ENCODE results near the gene CARD11.

CARD11 gene

GRCh38 chr7:2864204-2864985 lies 179.3 kb downstream of the CARD11 start:
- DNase-seq: no peak

- peak; percentile 68 for DNase-seq
Measured at GRCh38 chr7:2863461-2864066, 180.1 kb downstream of the CARD11 start.

GRCh38 chr7:2862831-2863361 lies 180.8 kb downstream of the CARD11 start:
- DNase-seq: no peak

GRCh38 chr7:2861509-2861908 lies 182.2 kb downstream of the CARD11 start:
- DNase-seq: no peak

GRCh38 chr7:2860627-2861133 lies 183.0 kb downstream of the CARD11 start:
- no peak for DNase-seq

GRCh38 chr7:2859952-2860351 lies 183.7 kb downstream of the CARD11 start:
- no peak for DNase-seq

DNA sequence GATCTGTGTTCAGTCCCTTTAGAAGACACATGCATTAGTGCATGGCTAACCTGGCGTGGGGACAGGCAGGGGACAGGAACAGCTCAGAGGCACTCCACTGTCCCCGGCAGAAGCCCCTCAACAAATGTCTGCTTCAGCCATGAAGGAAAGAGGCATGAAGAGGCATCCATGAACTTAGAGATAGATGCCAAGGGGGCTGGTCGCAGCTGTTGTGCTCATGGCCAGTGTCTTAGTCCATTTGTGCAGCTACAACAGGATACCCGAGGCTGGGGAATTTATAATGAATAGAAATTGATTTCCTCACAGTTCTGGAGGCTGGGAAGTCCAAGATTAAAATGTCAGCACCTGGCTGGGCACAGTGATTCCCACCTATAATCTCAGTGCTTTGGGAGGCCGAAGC lies 185.0 kb downstream of the CARD11 start:
- DNase-seq: no peak

DNA sequence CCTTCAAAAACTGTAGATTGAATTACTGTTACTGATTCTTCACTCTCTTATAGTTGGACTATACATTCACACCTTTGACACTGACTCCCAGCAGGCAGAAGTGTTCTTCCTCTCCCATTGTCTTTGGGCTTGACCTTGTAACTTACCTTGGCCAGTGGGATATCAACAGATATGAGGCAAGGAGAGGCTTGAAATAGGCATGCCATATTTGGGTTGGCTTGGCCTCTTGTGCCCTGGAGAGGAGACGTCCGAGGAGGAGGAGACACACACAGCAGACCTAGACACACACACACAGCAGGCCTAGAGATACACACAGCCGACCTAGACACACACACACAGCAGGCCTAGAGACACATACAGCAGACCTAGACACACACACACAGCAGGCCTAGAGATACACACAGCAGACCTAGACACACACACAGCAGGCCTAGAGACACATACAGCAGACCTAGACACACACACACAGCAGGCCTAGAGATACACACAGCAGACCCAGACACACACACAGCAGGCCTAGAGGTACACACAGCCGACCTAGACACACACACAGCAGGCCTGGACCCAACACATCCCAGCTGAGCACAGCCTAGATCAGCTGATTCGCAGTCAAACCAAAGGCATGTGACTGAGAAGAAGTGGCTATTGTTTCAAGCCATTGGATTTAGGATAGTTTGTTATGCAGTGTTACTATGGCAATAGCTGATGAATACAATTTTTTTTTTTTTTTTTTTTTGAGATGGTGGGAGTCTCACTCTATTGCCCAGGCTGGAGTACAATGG lies 187.1 kb downstream of the CARD11 start:
- DNase-seq: no peak
